HEK293 (cell line): ENCODE data around the gene MBOAT2.

ENCODE experiments used
- CTCF ChIA-PET: fragments of 350-600 bp; formaldehyde crosslinking; extraction: SDS; loops from one replicate; lab custom pipeline; 2021; ENCODE audit warnings: antibody characterized with exemption; lab: Yijun Ruan, JAX
- POLR2A ChIA-PET: fragments of 300-600 bp; formaldehyde crosslinking; extraction: SDS; loops from one replicate; lab custom pipeline; 2020; ENCODE audit warnings: antibody characterized with exemption, inconsistent platforms; lab: Yijun Ruan, JAX
- H3K27ac ChIP-seq: fragments of 200-500 bp; sonication (Bioruptor generic); 2 replicates; pipeline ENCODE4 v1.5.1; 2014; ENCODE audit warnings: low read depth, low read length, control low read depth, inconsistent platforms; ENCODE audit errors: extremely low read depth
- H3K36me3 ChIP-seq, 2 experiments: fragments of 200-500 bp in 1 of 2; sonication (Bioruptor generic) in 1 of 2; 1 replicate in 1 of 2; 2 replicates in 1 of 2; pipeline ENCODE4 v1.5.1; 2014 to 2017; ENCODE audit warnings: inconsistent platforms in 2 of 2, low read length in 2 of 2; ENCODE audit not compliant: control insufficient read depth in 2 of 2, insufficient read depth in 1 of 2
- H3K4me1 ChIP-seq: fragments of 200-500 bp; sonication (Bioruptor generic); 2 replicates; pipeline ENCODE4 v1.5.1; 2014; ENCODE audit warnings: mild to moderate bottlenecking, low read length, inconsistent platforms; ENCODE audit not compliant: control insufficient read depth, insufficient read depth
- H3K4me3 ChIP-seq: 2 replicates; pipeline ENCODE4 v1.5.1; 2011; ENCODE audit warnings: low read depth, mild to moderate bottlenecking, control low read depth, low read length, moderate library complexity
- H3K9me3 ChIP-seq: fragments of 200-500 bp; sonication (Bioruptor generic); 2 replicates; pipeline ENCODE4 v1.5.1; 2014; ENCODE audit warnings: low read depth, low read length, inconsistent platforms; ENCODE audit not compliant: control insufficient read depth, insufficient read depth
- GFI1B ChIP-seq: fragments of 450-650 bp; formaldehyde crosslinking; IDR thresholded peaks from 2 replicates; pipeline ENCODE4 v1.5.1; 2016; ENCODE audit warnings: missing biosample characterization, missing genetic modification characterization
- KLF16 ChIP-seq: fragments of 450-650 bp; formaldehyde crosslinking; IDR thresholded peaks from 2 replicates; pipeline ENCODE4 v1.5.1; 2017; ENCODE audit warnings: missing biosample characterization, missing genetic modification characterization
- MYNN ChIP-seq: fragments of 450-650 bp; formaldehyde crosslinking; IDR thresholded peaks from 2 replicates; pipeline ENCODE4 v1.5.1; 2016; ENCODE audit warnings: missing biosample characterization, missing genetic modification characterization, borderline replicate concordance
- PATZ1 ChIP-seq: fragments of 450-650 bp; formaldehyde crosslinking; IDR thresholded peaks from 2 replicates; pipeline ENCODE4 v1.5.1; 2016; ENCODE audit warnings: missing biosample characterization, missing genetic modification characterization
- PRDM4 ChIP-seq: fragments of 450-650 bp; formaldehyde crosslinking; IDR thresholded peaks from 2 replicates; pipeline ENCODE4 v1.5.1; 2017; ENCODE audit warnings: missing biosample characterization, missing genetic modification characterization
- SCRT1 ChIP-seq: fragments of 450-650 bp; formaldehyde crosslinking; IDR thresholded peaks from 2 replicates; pipeline ENCODE4 v1.5.1; 2016; ENCODE audit warnings: missing biosample characterization, missing genetic modification characterization, borderline replicate concordance
- SP7 ChIP-seq: fragments of 450-650 bp; formaldehyde crosslinking; IDR thresholded peaks from 2 replicates; pipeline ENCODE4 v1.5.1; 2016; ENCODE audit warnings: missing biosample characterization, missing genetic modification characterization
- ZBTB6 ChIP-seq: fragments of 450-650 bp; formaldehyde crosslinking; IDR thresholded peaks from 2 replicates; pipeline ENCODE4 v1.5.1; 2017; ENCODE audit warnings: missing biosample characterization, missing genetic modification characterization
- ZFP3 ChIP-seq: fragments of 450-650 bp; formaldehyde crosslinking; IDR thresholded peaks from 2 replicates; pipeline ENCODE4 v1.5.1; 2016; ENCODE audit warnings: low read depth, missing biosample characterization, missing genetic modification characterization
- ZIC2 ChIP-seq: fragments of 450-650 bp; formaldehyde crosslinking; IDR thresholded peaks from 2 replicates; pipeline ENCODE4 v1.5.1; 2016; ENCODE audit warnings: missing biosample characterization, missing genetic modification characterization
- ZNF2 ChIP-seq: fragments of 450-650 bp; formaldehyde crosslinking; IDR thresholded peaks from 2 replicates; pipeline ENCODE4 v1.5.1; 2016; ENCODE audit warnings: missing biosample characterization, missing genetic modification characterization
- ZNF214 ChIP-seq: fragments of 450-650 bp; formaldehyde crosslinking; IDR thresholded peaks from 2 replicates; pipeline ENCODE4 v1.5.1; 2017; ENCODE audit warnings: missing biosample characterization, mild to moderate bottlenecking, missing genetic modification characterization, borderline replicate concordance
- ZNF23 ChIP-seq: fragments of 450-650 bp; formaldehyde crosslinking; IDR thresholded peaks from 2 replicates; pipeline ENCODE4 v1.5.1; 2016; ENCODE audit warnings: missing biosample characterization, missing genetic modification characterization, borderline replicate concordance
- ZNF324 ChIP-seq: fragments of 450-650 bp; formaldehyde crosslinking; IDR thresholded peaks from 2 replicates; pipeline ENCODE4 v1.5.1; 2016; ENCODE audit warnings: missing biosample characterization, missing genetic modification characterization
- ZNF362 ChIP-seq: fragments of 450-650 bp; formaldehyde crosslinking; IDR thresholded peaks from 2 replicates; pipeline ENCODE4 v1.5.1; 2016; ENCODE audit warnings: missing biosample characterization, missing genetic modification characterization
- ZNF423 ChIP-seq: fragments of 450-650 bp; formaldehyde crosslinking; IDR thresholded peaks from 2 replicates; pipeline ENCODE4 v1.5.1; 2016; ENCODE audit warnings: missing biosample characterization, missing genetic modification characterization
- ZNF513 ChIP-seq: fragments of 450-650 bp; IDR thresholded peaks from 2 replicates; pipeline ENCODE4 v1.5.1; 2018; ENCODE audit warnings: missing biosample characterization, missing genetic modification characterization
- ZNF561 ChIP-seq: fragments of 450-650 bp; IDR thresholded peaks from 2 replicates; pipeline ENCODE4 v1.5.1; 2018; ENCODE audit warnings: missing biosample characterization, missing genetic modification characterization, borderline replicate concordance
- ZNF626 ChIP-seq: fragments of 450-650 bp; sonication (Bioruptor Pico); formaldehyde crosslinking; IDR thresholded peaks from 2 replicates; pipeline ENCODE4 v1.5.1; 2018; ENCODE audit warnings: missing biosample characterization, missing genetic modification characterization, inconsistent platforms
- ZNF670 ChIP-seq: fragments of 450-650 bp; formaldehyde crosslinking; IDR thresholded peaks from 2 replicates; pipeline ENCODE4 v1.5.1; 2016; ENCODE audit warnings: missing biosample characterization, missing genetic modification characterization, low read depth
- ZSCAN4 ChIP-seq: fragments of 450-650 bp; formaldehyde crosslinking; IDR thresholded peaks from 2 replicates; pipeline ENCODE4 v1.5.1; 2017; ENCODE audit warnings: missing biosample characterization, missing genetic modification characterization

The MBOAT2 gene

GRCh38 chr2:8857709-8858108 is 145.8 kb downstream of the MBOAT2 start:
- ChIA-PET CTCF (no interaction called here), POLR2A (no interaction called here)
- Histone ChIP-seq H3K4me1 (0 out of 2 replicates have a peak, but pooled peaks cover 5% of the 10 kb centered on the region), H3K27ac (no peak overlapping the region), H3K9me3 (no peaks in the 10 kb centered on the region), H3K4me3 (no peak overlapping the region), H3K36me3 (peaks cover 0 to 16% of the 10 kb centered on the region in 2 experiments; a peak in 1 of 3 replicates)
- peak; percentile 97 for TF ChIP-seq SP7
- TF ChIP-seq ZSCAN4 (tag by site-specific recombination): no peak
- no peak for TF ChIP-seq GFI1B (tag by site-specific recombination)
- no peak for TF ChIP-seq ZBTB6 (tag by site-specific recombination)

GRCh38 chr2:8856176-8856575 is 147.3 kb downstream of the MBOAT2 start:
- POLR2A ChIA-PET: no interaction called here
- H3K4me3 ChIP-seq: no peak overlapping the region
- peaks cover 5% of the 10 kb centered on the region; the same call in 1 of the 2 replicates for H3K4me1 ChIP-seq
- H3K9me3 ChIP-seq: no peaks in the 10 kb centered on the region
- TF ChIP-seq ZNF362 (tag by site-specific recombination) (no peak), ZNF513 (no peak), ZNF626 (no peak), MYNN (tag by site-specific recombination) (no peak), ZNF423 (no peak), SCRT1 (tag by site-specific recombination) (no peak), ZNF214 (no peak), ZNF2 (tag by site-specific recombination) (no peak), ZIC2 (no peak), ZNF324 (tag by site-specific recombination) (no peak), PRDM4 (tag by site-specific recombination) (no peak), ZNF670 (no peak), KLF16 (no peak), PATZ1 (tag by site-specific recombination) (no peak), ZSCAN4 (tag by site-specific recombination) (no peak), ZFP3 (tag by site-specific recombination) (no peak), ZNF23 (tag by site-specific recombination) (no peak), ZNF561 (tag by site-specific recombination) (no peak)
- TF ChIP-seq, all 188 proteins: peak for 0
- CTCF ChIA-PET: no interaction called here
- peaks cover 0 to 1% of the 10 kb centered on the region in 2 experiments; a peak in 1 of 3 replicates for H3K36me3 ChIP-seq
- H3K27ac ChIP-seq: no peak overlapping the region
